ENCODE data around the gene WNT9B. TPM values are rescaled to one million over a fixed set of nuclear protein-coding genes. Genes with fewer than 3 reads are reported as not detected.

The WNT9B gene
- total RNA-seq, 1 donor from 2014 or later = not detected

DNA sequence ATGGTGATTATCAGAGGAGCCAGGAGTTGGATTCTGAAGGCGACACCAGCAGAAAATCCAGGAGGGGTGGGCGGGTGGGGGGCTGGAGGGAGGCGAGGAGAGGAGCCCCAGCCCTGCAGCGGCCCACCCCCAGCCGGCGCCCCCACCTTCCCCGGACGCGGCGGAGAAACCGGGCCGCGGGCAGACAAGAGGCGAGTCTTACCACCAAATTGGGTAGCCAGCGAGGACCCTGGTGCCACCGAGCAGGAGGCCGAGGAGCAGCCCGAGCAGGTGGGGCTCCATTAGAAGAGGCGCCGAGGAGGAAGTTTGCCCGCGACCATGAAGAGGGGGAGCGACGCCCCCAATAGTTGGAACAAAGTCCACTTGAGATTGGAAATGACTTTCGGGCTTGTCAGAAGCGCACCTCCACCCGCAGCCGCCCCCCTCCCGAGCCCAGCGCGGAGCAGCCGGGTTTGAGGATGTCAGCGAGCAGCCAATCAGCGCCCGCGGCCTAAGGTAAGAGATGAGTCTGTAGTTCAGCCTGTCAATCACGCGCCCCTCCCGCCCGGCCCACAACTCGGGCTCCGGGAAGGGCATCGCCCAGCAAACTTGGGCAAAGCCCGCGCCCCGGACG, 33.0 kb upstream of the WNT9B start, which contains the start of gene WNT3:
Gene WNT3 (minus strand): TSS at position 377 of the 613 bp plus-strand sequence. CDS start 95 bp downstream, at position 282.
- no peaks in the 10 kb centered on the region for H3K9me3 ChIP-seq (ENCODE audit: low read depth)
- H3K27me3 ChIP-seq = peaks cover 100% of the 10 kb centered on the region
- no peak within 1 kb of the TSS for H3K9ac ChIP-seq
- H2AFZ ChIP-seq (replicated peaks) = no peak within 1 kb of the TSS
- no peak within 1 kb of the TSS for H3K27ac ChIP-seq
- H3K4me1 ChIP-seq = peaks cover 33% of the 10 kb centered on the region
- Mint-ChIP-seq H3K9me3 (no peaks in the 10 kb centered on the region), H3K4me3 (peak within 1 kb of the TSS; percentile 94), H3K27me3 (ENCODE audit: insufficient read depth, low read depth) (peaks cover 44% of the 10 kb centered on the region), H3K36me3 (peaks cover 11% of the 10 kb centered on the region), H3K27ac (peak within 1 kb of the TSS; percentile 98), H3K4me1 (peaks cover 60% of the 10 kb centered on the region)
- no peaks in the 10 kb centered on the region for H3K36me3 ChIP-seq
- TF ChIP-seq EZH2phosphoT487 (IDR thresholded peaks at IDR 0.05) (no peak), CTCF (IDR thresholded peaks at IDR 0.05) (no peak), EZH2 (IDR thresholded peaks at IDR 0.05) (no peak)
- peaks cover 58% of the 10 kb centered on the region for H4K20me1 ChIP-seq (ENCODE audit: low read depth)
- no peaks in the 10 kb centered on the region for H3K79me2 ChIP-seq (ENCODE audit: low read depth)
- H3F3A ChIP-seq (ENCODE audit: low read depth) = peaks cover 19% of the 10 kb centered on the region
- H3K4me2 ChIP-seq = peak within 1 kb of the TSS; percentile 86
- peak within 1 kb of the TSS; percentile 49 for H3K4me3 ChIP-seq
- DNase-seq (ENCODE audit: low spot score) = peak; percentile 82

- Histone ChIP-seq H3K27me3 (peaks cover 100% of the 10 kb centered on the region), H3F3A (ENCODE audit: low read depth) (peaks cover 19% of the 10 kb centered on the region), H3K36me3 (no peaks in the 10 kb centered on the region), H3K4me3 (peak overlapping the region; percentile 49), H3K27ac (no peak overlapping the region), H4K20me1 (ENCODE audit: low read depth) (peaks cover 58% of the 10 kb centered on the region), H3K9ac (no peak overlapping the region), H3K4me1 (peaks cover 33% of the 10 kb centered on the region), H3K4me2 (peak overlapping the region; percentile 86), H3K9me3 (ENCODE audit: low read depth) (no peaks in the 10 kb centered on the region), H2AFZ (replicated peaks) (no peak overlapping the region), H3K79me2 (ENCODE audit: low read depth) (no peaks in the 10 kb centered on the region)
- Mint-ChIP-seq H3K9me3 (no peaks in the 10 kb centered on the region), H3K27me3 (ENCODE audit: insufficient read depth, low read depth) (peaks cover 45% of the 10 kb centered on the region), H3K27ac (peak overlapping the region; percentile 87), H3K4me3 (peak overlapping the region; percentile 86), H3K36me3 (peaks cover 6% of the 10 kb centered on the region), H3K4me1 (peaks cover 55% of the 10 kb centered on the region)
- TF ChIP-seq CTCF (IDR thresholded peaks at IDR 0.05) (no peak), EZH2phosphoT487 (IDR thresholded peaks at IDR 0.05) (peak; percentile 97), EZH2 (IDR thresholded peaks at IDR 0.05) (peak; percentile 97)
- DNase-seq (ENCODE audit: low spot score) = peak; percentile 84
Observed at GRCh38 chr17:46818929-46819859, 32.2 kb upstream of the WNT9B start.

DNA sequence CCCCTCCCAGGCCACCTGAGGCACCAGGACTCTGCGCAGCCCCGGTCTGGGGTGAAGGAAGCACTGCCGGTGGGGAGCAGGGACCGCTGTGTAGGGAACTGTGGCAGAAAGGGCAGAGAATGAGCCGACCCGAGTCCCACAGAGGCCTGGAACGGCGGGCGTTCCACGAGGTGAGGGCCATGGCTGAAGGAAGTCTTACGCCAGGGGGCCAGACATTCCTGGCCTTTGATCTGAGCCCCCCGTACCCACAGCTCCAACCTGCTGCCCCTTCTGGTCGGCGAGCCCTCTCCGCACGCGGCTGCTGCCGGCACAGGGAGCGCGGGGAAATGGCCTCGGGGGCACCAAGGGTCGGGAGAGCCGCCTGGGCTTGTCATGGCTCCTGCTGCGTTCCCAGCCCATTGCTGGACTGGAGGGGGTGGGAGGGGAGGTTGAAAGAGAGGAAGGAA, 31.5 kb upstream of the WNT9B start:
- peaks cover 49% of the 10 kb centered on the region for H3K4me1 Mint-ChIP-seq
- Histone ChIP-seq H4K20me1 (ENCODE audit: low read depth) (peaks cover 58% of the 10 kb centered on the region), H3K27me3 (peaks cover 100% of the 10 kb centered on the region)

More for the DNA sequence above, 31.5 kb upstream of the WNT9B start:
- H3K79me2 ChIP-seq (ENCODE audit: low read depth) = no peaks in the 10 kb centered on the region
- no peak overlapping the region for H3K9ac ChIP-seq
- H3K9me3 ChIP-seq (ENCODE audit: low read depth) = no peaks in the 10 kb centered on the region
- H3K4me3 ChIP-seq = peak overlapping the region; percentile 49
- no peak overlapping the region for H2AFZ ChIP-seq (replicated peaks)
- Mint-ChIP-seq H3K9me3 (no peaks in the 10 kb centered on the region), H3K27me3 (ENCODE audit: insufficient read depth, low read depth) (peaks cover 45% of the 10 kb centered on the region), H3K4me3 (peak overlapping the region; percentile 86), H3K36me3 (peaks cover 8% of the 10 kb centered on the region), H3K27ac (peak overlapping the region; percentile 58)
- no peaks in the 10 kb centered on the region for H3K36me3 ChIP-seq
- no peak overlapping the region for H3K27ac ChIP-seq
- peak; percentile 90 for TF ChIP-seq EZH2phosphoT487 (IDR thresholded peaks at IDR 0.05)
- peak; percentile 6 for TF ChIP-seq CTCF (IDR thresholded peaks at IDR 0.05)
- TF ChIP-seq EZH2 (IDR thresholded peaks at IDR 0.05) = peak; percentile 79
- H3K4me2 ChIP-seq = peak overlapping the region; percentile 86
- DNase-seq (ENCODE audit: low spot score) = peak; percentile 56
- H3K4me1 ChIP-seq = peaks cover 33% of the 10 kb centered on the region
- peaks cover 19% of the 10 kb centered on the region for H3F3A ChIP-seq (ENCODE audit: low read depth)
